Renal pelvis (tissue), 12 donors: Measurements from ENCODE around the gene SKIDA1. TPM values are rescaled to one million over a fixed set of nuclear protein-coding genes. Genes with fewer than 3 reads are reported as not detected.
"Not testable (repeated sequence)": the region's sequence is repeated elsewhere in the genome, so short reads cannot be mapped to it uniquely, and the experiment has no call there.

Source experiments
- DNase-seq: peaks from one replicate; pipeline ENCODE4 v3.0.0-alpha.2; 2013
- long read RNA-seq, 16 experiments: transcript quantifications; one replicate each; lab custom pipeline, GENCODE V29; 2026
- polyA plus RNA-seq, 3 donors: library from polyadenylated mRNA; unstranded; fragments of 120-200 nt; gene quantifications; one replicate each; pipeline ENCODE4 v1.2.1, GENCODE V29; 2013; ENCODE audit not compliant: insufficient read length in 3 of 3

Gene SKIDA1
- polyA plus RNA-seq: 10 to 100 TPM; 11.8 to 14.4 (median 13.6) TPM
- long read RNA-seq, donor 1: 0 reads
- long read RNA-seq, donor 2, full-length matches to known transcripts: 2 of 2 reads
- long read RNA-seq, donor 2, partial matches to known transcripts: 0 of 2 reads
- long read RNA-seq, donor 2, other reads (novel, unspliced or antisense): 0 of 2 reads
- long read RNA-seq, donor 3: 0 reads
- long read RNA-seq, donor 4: 0 reads
- long read RNA-seq, donor 5: 0 reads
- long read RNA-seq, donor 6, partial matches to known transcripts: 15 of 15 reads
- long read RNA-seq, donor 6, other reads (novel, unspliced or antisense): 0 of 15 reads
- long read RNA-seq, donor 7, partial matches to known transcripts: 0 of 1 reads
- long read RNA-seq, donor 7, other reads (novel, unspliced or antisense): 0 of 1 reads
- long read RNA-seq, donor 8: 0 reads
- long read RNA-seq, donor 9: 0 reads
- long read RNA-seq, donor 10, partial matches to known transcripts: 10 of 16 reads
- long read RNA-seq, donor 10, other reads (novel, unspliced or antisense): 5 of 16 reads
- long read RNA-seq, donor 11: 0 reads
- long read RNA-seq, donor 12: 0 reads
- long read RNA-seq, donor 13, full-length matches to known transcripts: 1 of 12 reads
- long read RNA-seq, donor 13, partial matches to known transcripts: 11 of 12 reads
- long read RNA-seq, donor 13, other reads (novel, unspliced or antisense): 0 of 12 reads
- long read RNA-seq, donor 14: 0 reads
- long read RNA-seq, donor 15, partial matches to known transcripts: 0 of 5 reads
- long read RNA-seq, donor 15, other reads (novel, unspliced or antisense): 5 of 5 reads
- long read RNA-seq, donor 16, partial matches to known transcripts: 81 of 81 reads
- long read RNA-seq, donor 16, other reads (novel, unspliced or antisense): 0 of 81 reads

GRCh38 chr10:21525367-21526187 is at the start of gene SKIDA1:
Gene SKIDA1, minus strand, starts transcription at chr10:21525682. Its CDS starts 7,860 bp downstream, at chr10:21517822.
- DNase-seq: peak; percentile 97

- DNase-seq: not testable (repeated sequence)
Measured at GRCh38 chr10:21574514-21574913, 49.0 kb upstream of the SKIDA1 start.

GRCh38 chr10:21572578-21572977 is 47.1 kb upstream of the SKIDA1 start:
- no peak for DNase-seq

GRCh38 chr10:21570761-21571521 is 45.5 kb upstream of the SKIDA1 start:
- no peak for DNase-seq

- not testable (repeated sequence) for DNase-seq
Measured at GRCh38 chr10:21558984-21559383, 33.5 kb upstream of the SKIDA1 start.

GRCh38 chr10:21556527-21556926 is 31.0 kb upstream of the SKIDA1 start:
- no peak for DNase-seq

GRCh38 chr10:21552638-21553037 is 27.2 kb upstream of the SKIDA1 start:
- DNase-seq: no peak

- no peak for DNase-seq
Measured at GRCh38 chr10:21547246-21547645, 21.8 kb upstream of the SKIDA1 start.

GRCh38 chr10:21540701-21541100 is 15.2 kb upstream of the SKIDA1 start:
- not testable (repeated sequence) for DNase-seq

GRCh38 chr10:21536874-21537273 is 11.4 kb upstream of the SKIDA1 start:
- DNase-seq: no peak

- DNase-seq: not testable (repeated sequence)
Measured at GRCh38 chr10:21535976-21536375, 10.5 kb upstream of the SKIDA1 start.

- DNase-seq: no peak
Measured at GRCh38 chr10:21535494-21535965, 10.0 kb upstream of the SKIDA1 start.

- no peak for DNase-seq
Measured at GRCh38 chr10:21534604-21535493, 9.4 kb upstream of the SKIDA1 start.

GRCh38 chr10:21534280-21534586 is 8.8 kb upstream of the SKIDA1 start:
- DNase-seq: no peak

GRCh38 chr10:21533467-21534279 is 8.2 kb upstream of the SKIDA1 start, which contains the start of gene MLLT10:
Gene MLLT10, plus strand, starts transcription at chr10:21534232. Its CDS starts 413 bp downstream, at chr10:21534645.
- peak; percentile 96 for DNase-seq

GRCh38 chr10:21532694-21533466 is 7.4 kb upstream of the SKIDA1 start:
- DNase-seq: no peak

GRCh38 chr10:21531164-21531563 is 5.7 kb upstream of the SKIDA1 start:
- DNase-seq: no peak

GRCh38 chr10:21530641-21531040 is 5.2 kb upstream of the SKIDA1 start:
- no peak for DNase-seq
